GM18505 (cell line): ENCODE measurements around the gene EMC1.
"Not testable (repeated sequence)": the region's sequence is repeated elsewhere in the genome, so short reads cannot be mapped to it uniquely, and the experiment has no call there.

Experiments
- ATAC-seq: cut with Tn5 transposase; IDR thresholded peaks from one replicate; pipeline ENCODE4 v1.9.1; 2021; ENCODE audit not compliant: unreplicated experiment
- POLR2A ChIP-seq: IDR thresholded peaks from 4 replicates; pipeline ENCODE4 v1.6.1; 2011; ENCODE audit warnings: borderline replicate concordance; ENCODE audit not compliant: insufficient read depth, insufficient read length; ENCODE audit errors: extremely low read depth

Gene EMC1

GRCh38 chr1:19219451-19219850, 31.9 kb downstream of the EMC1 start:
- ATAC-seq, result no peak
- peak; percentile 28 for TF ChIP-seq POLR2A

GRCh38 chr1:19216585-19216984, 34.7 kb downstream of the EMC1 start:
- not testable (repeated sequence) for ATAC-seq

- TF ChIP-seq POLR2A, result no peak
- ATAC-seq, result no peak
These were observed 37.7 kb downstream of the EMC1 start for GRCh38 chr1:19213580-19213979.

- no peak for ATAC-seq
- no peak for TF ChIP-seq POLR2A
These were observed 39.2 kb downstream of the EMC1 start for GRCh38 chr1:19212167-19212566.

GRCh38 chr1:19210772-19211549, 40.4 kb downstream of the EMC1 start:
- ATAC-seq, result no peak

GRCh38 chr1:19209990-19210771, 41.1 kb downstream of the EMC1 start, which contains the start of gene UBR4:
UBR4 (minus strand) TSS chr1:19210266; CDS start chr1:19210248, 18 bp downstream.
- peak; percentile 89 for TF ChIP-seq POLR2A
- ATAC-seq, result peak; percentile 86

More at GRCh38 chr1:19210772-19211549, 40.4 kb downstream of the EMC1 start:
- no peak for TF ChIP-seq POLR2A

- peak; percentile 36 for ATAC-seq
- TF ChIP-seq POLR2A, result no peak
These were observed 41.8 kb downstream of the EMC1 start for GRCh38 chr1:19209439-19209989.

- ATAC-seq, result no peak
- no peak for TF ChIP-seq POLR2A
These were observed 42.5 kb downstream of the EMC1 start for GRCh38 chr1:19208710-19209438.

- ATAC-seq, result no peak
- no peak for TF ChIP-seq POLR2A
These were observed 44.4 kb downstream of the EMC1 start for GRCh38 chr1:19206947-19207346.

- ATAC-seq, result no peak
- no peak for TF ChIP-seq POLR2A
These were observed 45.5 kb downstream of the EMC1 start for GRCh38 chr1:19205845-19206244.

GRCh38 chr1:19205403-19205802, 45.9 kb downstream of the EMC1 start:
- ATAC-seq, result no peak
- no peak for TF ChIP-seq POLR2A

GRCh38 chr1:19204446-19205266, 46.7 kb downstream of the EMC1 start:
- no peak for TF ChIP-seq POLR2A
- no peak for ATAC-seq
